ENCODE results near the gene CCL21.

The CCL21 gene

DNA sequence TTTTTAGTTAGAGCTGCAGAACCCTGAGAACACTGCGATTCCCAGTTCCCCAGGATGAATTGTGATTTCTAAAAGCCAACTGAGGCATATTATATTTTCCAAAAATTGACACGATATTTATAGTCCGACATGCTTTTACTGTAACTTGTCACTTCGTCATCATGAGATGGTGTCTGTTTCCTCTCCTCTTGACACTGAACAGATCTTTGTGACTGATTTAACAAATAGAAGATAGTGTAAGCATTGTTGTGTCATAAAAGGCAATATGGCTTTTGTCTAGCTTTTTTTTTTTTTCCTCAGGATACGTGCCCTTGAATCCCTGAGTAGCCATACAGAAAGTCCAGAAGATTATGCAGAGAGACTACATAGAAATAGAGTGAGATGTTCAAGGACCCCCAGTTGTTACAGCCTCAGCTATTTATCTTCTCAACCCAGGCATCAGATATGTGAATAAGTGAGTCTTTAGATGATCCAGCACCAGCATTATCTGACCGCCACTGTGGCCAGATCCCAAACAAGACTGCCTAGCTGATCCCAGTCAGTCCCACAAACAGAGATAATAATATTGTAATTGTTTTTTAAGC lies 27.8 kb upstream of the CCL21 start:
- H3K36me3 ChIP-seq (ENCODE audit: insufficient read depth, low read length): no peaks in the 10 kb centered on the region
- H4K20me1 ChIP-seq (ENCODE audit: insufficient read depth, low read length): no peaks in the 10 kb centered on the region
- ATAC-seq (ENCODE audit: insufficient read depth, low read depth) (no peak), DNase-seq (no peak)
- H2AFZ ChIP-seq (ENCODE audit: low read depth, low read length): no peak overlapping the region
- H3K9ac ChIP-seq (ENCODE audit: low read depth, low read length): no peak overlapping the region
- TF ChIP-seq, protein P1, sequence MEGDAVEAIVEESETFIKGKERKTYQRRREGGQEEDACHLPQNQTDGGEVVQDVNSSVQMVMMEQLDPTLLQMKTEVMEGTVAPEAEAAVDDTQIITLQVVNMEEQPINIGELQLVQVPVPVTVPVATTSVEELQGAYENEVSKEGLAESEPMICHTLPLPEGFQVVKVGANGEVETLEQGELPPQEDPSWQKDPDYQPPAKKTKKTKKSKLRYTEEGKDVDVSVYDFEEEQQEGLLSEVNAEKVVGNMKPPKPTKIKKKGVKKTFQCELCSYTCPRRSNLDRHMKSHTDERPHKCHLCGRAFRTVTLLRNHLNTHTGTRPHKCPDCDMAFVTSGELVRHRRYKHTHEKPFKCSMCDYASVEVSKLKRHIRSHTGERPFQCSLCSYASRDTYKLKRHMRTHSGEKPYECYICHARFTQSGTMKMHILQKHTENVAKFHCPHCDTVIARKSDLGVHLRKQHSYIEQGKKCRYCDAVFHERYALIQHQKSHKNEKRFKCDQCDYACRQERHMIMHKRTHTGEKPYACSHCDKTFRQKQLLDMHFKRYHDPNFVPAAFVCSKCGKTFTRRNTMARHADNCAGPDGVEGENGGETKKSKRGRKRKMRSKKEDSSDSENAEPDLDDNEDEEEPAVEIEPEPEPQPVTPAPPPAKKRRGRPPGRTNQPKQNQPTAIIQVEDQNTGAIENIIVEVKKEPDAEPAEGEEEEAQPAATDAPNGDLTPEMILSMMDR (IDR thresholded peaks at IDR 0.05; ENCODE audit: borderline replicate concordance, extremely low read depth, low read length, poor library complexity, severe bottlenecking): no peak
- no peak for TF ChIP-seq EZH2 (IDR thresholded peaks at IDR 0.05; ENCODE audit: borderline replicate concordance, low read depth, low read length, severe bottlenecking)
- no peak overlapping the region for H3K4me2 ChIP-seq (ENCODE audit: insufficient read depth, low read length)
- H3K4me3 ChIP-seq (ENCODE audit: low read depth in 1 of 2, low read length in 2 of 2): no peak overlapping the region
- peaks cover 2% of the 10 kb centered on the region for H3K27me3 ChIP-seq (ENCODE audit: insufficient read depth, low read length, poor library complexity)
- no peaks in the 10 kb centered on the region for H3K79me2 ChIP-seq (ENCODE audit: insufficient read depth, low read length)
- no peaks in the 10 kb centered on the region for H3K9me3 ChIP-seq (ENCODE audit: insufficient read depth, low read length, severe bottlenecking)
- H3K4me1 ChIP-seq (ENCODE audit: insufficient read depth, low read length): peaks cover 3% of the 10 kb centered on the region; the same call in 1 of the 2 replicates
- no peak overlapping the region for H3K27ac ChIP-seq (ENCODE audit: low read length)

DNA sequence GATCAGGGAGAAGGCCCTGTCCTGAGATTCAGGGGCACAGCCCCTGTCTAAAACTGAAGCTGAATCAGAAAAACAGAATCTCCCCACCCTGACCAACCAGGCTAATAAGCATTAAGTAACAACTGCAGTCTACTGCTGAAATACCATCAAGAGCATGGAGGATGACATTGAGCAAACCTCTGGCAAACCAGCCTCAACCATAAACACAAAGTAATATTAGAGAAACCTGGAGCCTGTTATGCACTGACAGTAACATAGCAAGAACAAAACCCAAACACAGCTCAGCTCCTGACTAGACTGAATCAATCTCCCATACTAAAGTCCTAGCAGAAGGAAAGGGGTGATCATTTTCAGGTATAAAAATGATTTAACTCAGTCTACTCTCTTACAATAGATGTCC lies 24.8 kb upstream of the CCL21 start:
- no peaks in the 10 kb centered on the region for H3K36me3 ChIP-seq (ENCODE audit: insufficient read depth, low read length)
- TF ChIP-seq, protein P1 (IDR thresholded peaks at IDR 0.05; ENCODE audit: borderline replicate concordance, extremely low read depth, low read length, poor library complexity, severe bottlenecking): no peak
- TF ChIP-seq EZH2 (IDR thresholded peaks at IDR 0.05; ENCODE audit: borderline replicate concordance, low read depth, low read length, severe bottlenecking): no peak
- peaks cover 8% of the 10 kb centered on the region for H3K27me3 ChIP-seq (ENCODE audit: insufficient read depth, low read length, poor library complexity)
- H4K20me1 ChIP-seq (ENCODE audit: insufficient read depth, low read length): no peaks in the 10 kb centered on the region
- DNase-seq (no peak), ATAC-seq (ENCODE audit: insufficient read depth, low read depth) (no peak)
- no peak overlapping the region for H3K9ac ChIP-seq (ENCODE audit: low read depth, low read length)
- H3K4me2 ChIP-seq (ENCODE audit: insufficient read depth, low read length): no peak overlapping the region
- H3K79me2 ChIP-seq (ENCODE audit: insufficient read depth, low read length): no peaks in the 10 kb centered on the region
- no peak overlapping the region for H2AFZ ChIP-seq (ENCODE audit: low read depth, low read length)
- no peaks in the 10 kb centered on the region for H3K4me1 ChIP-seq (ENCODE audit: insufficient read depth, low read length)
- H3K27ac ChIP-seq (ENCODE audit: low read length): no peak overlapping the region
- no peaks in the 10 kb centered on the region for H3K9me3 ChIP-seq (ENCODE audit: insufficient read depth, low read length, severe bottlenecking)
- H3K4me3 ChIP-seq (ENCODE audit: low read depth in 1 of 2, low read length in 2 of 2): no peak overlapping the region

DNA sequence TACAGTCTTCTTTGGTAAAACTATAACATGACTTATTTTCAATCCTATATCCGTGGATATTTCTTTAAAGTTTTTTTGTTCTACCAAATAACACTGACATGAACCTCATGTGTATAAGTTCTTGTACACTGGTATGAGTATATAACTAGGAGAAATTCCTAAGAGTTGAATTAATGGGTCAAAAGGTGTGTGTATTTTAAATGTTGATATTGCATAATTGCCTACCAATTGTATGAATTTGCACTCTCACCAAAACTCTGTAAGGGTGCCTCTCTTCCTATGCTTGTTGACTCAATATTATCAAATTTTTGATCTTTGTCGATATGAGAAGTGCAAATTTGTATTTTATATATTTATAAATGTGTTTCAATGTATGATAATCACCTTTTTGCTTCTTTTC lies 22.9 kb upstream of the CCL21 start:
- H3K4me2 ChIP-seq (ENCODE audit: insufficient read depth, low read length): no peak overlapping the region
- no peak overlapping the region for H3K27ac ChIP-seq (ENCODE audit: low read length)
- H3K9me3 ChIP-seq (ENCODE audit: insufficient read depth, low read length, severe bottlenecking): no peaks in the 10 kb centered on the region
- ATAC-seq (ENCODE audit: insufficient read depth, low read depth): no peak
- no peaks in the 10 kb centered on the region for H3K79me2 ChIP-seq (ENCODE audit: insufficient read depth, low read length)
- no peak for TF ChIP-seq EZH2 (IDR thresholded peaks at IDR 0.05; ENCODE audit: borderline replicate concordance, low read depth, low read length, severe bottlenecking)
- TF ChIP-seq, protein P1 (IDR thresholded peaks at IDR 0.05; ENCODE audit: borderline replicate concordance, extremely low read depth, low read length, poor library complexity, severe bottlenecking): no peak
- H4K20me1 ChIP-seq (ENCODE audit: insufficient read depth, low read length): no peaks in the 10 kb centered on the region
- no peak overlapping the region for H3K4me3 ChIP-seq (ENCODE audit: low read depth in 1 of 2, low read length in 2 of 2)
- no peak overlapping the region for H3K9ac ChIP-seq (ENCODE audit: low read depth, low read length)
- no peaks in the 10 kb centered on the region for H3K36me3 ChIP-seq (ENCODE audit: insufficient read depth, low read length)
- peaks cover 7% of the 10 kb centered on the region for H3K27me3 ChIP-seq (ENCODE audit: insufficient read depth, low read length, poor library complexity)
- no peak for DNase-seq
- no peaks in the 10 kb centered on the region for H3K4me1 ChIP-seq (ENCODE audit: insufficient read depth, low read length)
- no peak overlapping the region for H2AFZ ChIP-seq (ENCODE audit: low read depth, low read length)
